Activated naive CD4-positive, alpha-beta T cell treated with anti-CD3 and anti-CD28 coated beads for 36 hours (primary cell): ENCODE results near the gene VPS13D. TPM values are rescaled to one million over a fixed set of nuclear protein-coding genes. Genes with fewer than 3 reads are reported as not detected.
A peak's percentile ranks its signal among the peaks of the same experiment; 100 is the strongest.

Experiments
- CTCF ChIA-PET: fragments of 350-600 bp; sonication (Branson Sonifier 250); formaldehyde crosslinking; loops from one replicate; lab custom pipeline; 2021; ENCODE audit warnings: antibody characterized with exemption; lab: Charles Lee
- DNase-seq: peaks from one replicate; pipeline ENCODE4 v3.0.0-alpha.2; 2020
- H3K27ac Mint-ChIP-seq: one replicate; pipeline ENCODE4 v1.8.0; 2021; ENCODE audit warnings: mild to moderate bottlenecking, mixed read lengths
- H3K27me3 Mint-ChIP-seq: one replicate; pipeline ENCODE4 v1.8.0; 2021; ENCODE audit warnings: low read depth, mixed read lengths
- H3K36me3 Mint-ChIP-seq: one replicate; pipeline ENCODE4 v1.8.0; 2021; ENCODE audit warnings: low read depth, mixed read lengths
- H3K4me1 Mint-ChIP-seq: one replicate; pipeline ENCODE4 v1.8.0; 2021; ENCODE audit warnings: low read depth, mixed read lengths
- H3K4me3 Mint-ChIP-seq: one replicate; pipeline ENCODE4 v1.8.0; 2021; ENCODE audit warnings: mild to moderate bottlenecking, moderate library complexity, mixed read lengths
- H3K9me3 Mint-ChIP-seq: one replicate; pipeline ENCODE4 v1.8.0; 2021; ENCODE audit warnings: mixed read lengths
- intact Hi-C: fragments of 100-400 bp; cut with micrococcal nuclease; formaldehyde crosslinking; loops from one replicate; pipeline ENCODE4 v1.15.1; 2023
- total RNA-seq, 2 experiments: library from RNA; stranded (reverse); gene quantifications; one replicate each; pipeline ENCODE4 v1.2.3, GENCODE V29; 2021

VPS13D gene, protein sequence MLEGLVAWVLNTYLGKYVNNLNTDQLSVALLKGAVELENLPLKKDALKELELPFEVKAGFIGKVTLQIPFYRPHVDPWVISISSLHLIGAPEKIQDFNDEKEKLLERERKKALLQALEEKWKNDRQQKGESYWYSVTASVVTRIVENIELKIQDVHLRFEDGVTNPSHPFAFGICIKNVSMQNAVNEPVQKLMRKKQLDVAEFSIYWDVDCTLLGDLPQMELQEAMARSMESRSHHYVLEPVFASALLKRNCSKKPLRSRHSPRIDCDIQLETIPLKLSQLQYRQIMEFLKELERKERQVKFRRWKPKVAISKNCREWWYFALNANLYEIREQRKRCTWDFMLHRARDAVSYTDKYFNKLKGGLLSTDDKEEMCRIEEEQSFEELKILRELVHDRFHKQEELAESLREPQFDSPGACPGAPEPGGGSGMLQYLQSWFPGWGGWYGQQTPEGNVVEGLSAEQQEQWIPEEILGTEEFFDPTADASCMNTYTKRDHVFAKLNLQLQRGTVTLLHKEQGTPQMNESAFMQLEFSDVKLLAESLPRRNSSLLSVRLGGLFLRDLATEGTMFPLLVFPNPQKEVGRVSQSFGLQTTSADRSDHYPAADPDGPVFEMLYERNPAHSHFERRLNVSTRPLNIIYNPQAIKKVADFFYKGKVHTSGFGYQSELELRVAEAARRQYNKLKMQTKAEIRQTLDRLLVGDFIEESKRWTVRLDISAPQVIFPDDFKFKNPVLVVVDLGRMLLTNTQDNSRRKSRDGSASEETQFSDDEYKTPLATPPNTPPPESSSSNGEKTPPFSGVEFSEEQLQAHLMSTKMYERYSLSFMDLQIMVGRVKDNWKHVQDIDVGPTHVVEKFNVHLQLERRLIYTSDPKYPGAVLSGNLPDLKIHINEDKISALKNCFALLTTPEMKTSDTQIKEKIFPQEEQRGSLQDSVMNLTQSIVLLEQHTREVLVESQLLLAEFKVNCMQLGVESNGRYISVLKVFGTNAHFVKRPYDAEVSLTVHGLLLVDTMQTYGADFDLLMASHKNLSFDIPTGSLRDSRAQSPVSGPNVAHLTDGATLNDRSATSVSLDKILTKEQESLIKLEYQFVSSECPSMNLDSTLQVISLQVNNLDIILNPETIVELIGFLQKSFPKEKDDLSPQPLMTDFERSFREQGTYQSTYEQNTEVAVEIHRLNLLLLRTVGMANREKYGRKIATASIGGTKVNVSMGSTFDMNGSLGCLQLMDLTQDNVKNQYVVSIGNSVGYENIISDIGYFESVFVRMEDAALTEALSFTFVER (N-terminal part only)
- total RNA-seq: 10 to 100 TPM; 20.0 to 23.3 TPM

DNA sequence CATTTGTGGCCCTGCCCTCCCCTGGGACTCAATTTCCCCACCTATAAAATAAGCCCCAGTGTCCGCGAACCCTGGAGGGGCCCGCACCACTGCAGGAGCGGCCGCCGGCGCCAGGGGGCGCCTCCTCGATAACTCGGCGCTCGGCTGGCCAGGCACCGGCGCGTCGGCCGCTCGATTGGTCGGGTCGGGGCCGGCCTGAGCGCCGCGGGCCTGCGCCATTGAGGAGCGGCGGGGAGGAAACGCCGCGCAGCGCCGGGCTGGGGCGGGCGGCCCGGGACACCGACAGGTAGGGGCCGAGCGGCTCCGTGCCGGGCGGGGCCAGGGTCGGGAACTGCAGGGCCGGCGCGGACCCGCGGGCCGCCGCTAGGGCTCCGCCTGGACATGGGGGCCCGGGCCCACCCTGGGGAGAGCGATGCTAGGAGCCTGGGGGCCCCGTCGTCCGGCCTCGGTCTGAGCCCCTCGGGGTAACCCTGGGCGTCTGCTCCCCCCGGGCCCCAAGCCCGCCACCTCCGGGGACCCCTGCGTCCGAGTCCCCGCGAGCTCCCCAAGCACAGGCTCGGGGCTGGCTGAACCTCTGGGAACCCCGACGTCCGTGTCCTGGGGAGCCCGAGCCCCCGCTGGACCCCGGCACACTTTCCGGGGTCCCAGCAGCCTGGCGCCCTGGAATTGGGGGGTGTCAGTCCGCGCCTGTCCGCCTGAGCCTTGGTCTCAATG lies at the start of gene VPS13D:
TSS of gene VPS13D (plus strand) at position 196 of the 714 bp plus-strand sequence. CDS start 4,237 bp downstream, outside the sequence.
- no peaks in the 10 kb centered on the region for H3K27me3 Mint-ChIP-seq
- H3K27ac Mint-ChIP-seq: no peak within 1 kb of the TSS
- no peaks in the 10 kb centered on the region for H3K36me3 Mint-ChIP-seq
- H3K4me1 Mint-ChIP-seq: peaks cover 21% of the 10 kb centered on the region
- intact Hi-C loops: loop anchor here (1.0 to 2.0 kb wide), 2 partner anchors 21 to 428 kb away; no protein-coding TSS in a partner anchor
- CTCF ChIA-PET: interaction anchor here (0.5 to 2.6 kb wide), 5 partner anchors 19 to 509 kb away, joined by 3 to 16 read pairs (median 3); no protein-coding TSS in a partner anchor
- peak within 1 kb of the TSS; percentile 80 for H3K4me3 Mint-ChIP-seq
- peak; percentile 86 for DNase-seq
- H3K9me3 Mint-ChIP-seq: no peaks in the 10 kb centered on the region

DNA sequence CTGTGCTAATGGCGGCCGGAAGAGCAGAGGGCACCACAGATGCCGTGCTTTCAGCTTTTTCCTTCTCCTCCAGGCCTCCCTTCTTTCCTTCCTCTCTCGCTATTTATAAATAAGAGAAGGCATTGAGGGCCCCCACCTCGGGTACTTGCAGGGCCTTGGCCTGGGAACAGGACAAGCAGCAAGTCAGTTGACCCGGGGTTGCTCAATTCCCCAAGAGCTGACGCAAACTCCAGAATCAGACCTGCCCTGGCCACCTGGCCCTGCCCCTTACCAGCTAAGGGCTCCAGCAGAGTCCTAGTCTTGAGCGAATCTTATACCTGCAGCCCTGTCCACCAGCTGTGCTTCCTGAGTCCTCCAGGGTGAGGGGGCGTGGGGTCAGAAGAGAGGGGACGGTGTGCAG lies 49.5 kb upstream of the VPS13D start:
- Mint-ChIP-seq H3K27ac (no peak overlapping the region), H3K9me3 (no peaks in the 10 kb centered on the region), H3K27me3 (no peaks in the 10 kb centered on the region), H3K36me3 (peaks cover 25% of the 10 kb centered on the region), H3K4me1 (peaks cover 69% of the 10 kb centered on the region), H3K4me3 (no peak overlapping the region)
- intact Hi-C loops: no loop called here
- DNase-seq: no peak
- CTCF ChIA-PET: interaction anchor here (1.2 kb wide), 1 partner anchor 56 kb away, joined by 5 read pairs; no protein-coding TSS in a partner anchor

GRCh38 chr1:12180903-12181302 lies 48.9 kb upstream of the VPS13D start:
- intact Hi-C loops: no loop called here
- Mint-ChIP-seq H3K9me3 (no peaks in the 10 kb centered on the region), H3K27me3 (no peaks in the 10 kb centered on the region), H3K36me3 (peaks cover 21% of the 10 kb centered on the region), H3K4me1 (peaks cover 64% of the 10 kb centered on the region), H3K4me3 (no peak overlapping the region), H3K27ac (no peak overlapping the region)
- CTCF ChIA-PET: interaction anchor here (1.2 kb wide), 1 partner anchor 57 kb away, joined by 5 read pairs; no protein-coding TSS in a partner anchor
- DNase-seq: no peak

- peaks cover 60% of the 10 kb centered on the region for H3K4me1 Mint-ChIP-seq
- H3K36me3 Mint-ChIP-seq: peaks cover 18% of the 10 kb centered on the region
- H3K27ac Mint-ChIP-seq: no peak overlapping the region
- DNase-seq: no peak
- CTCF ChIA-PET: interaction anchor here (1.5 to 3.5 kb wide), 3 partner anchors 28 to 59 kb away, joined by 4 to 17 read pairs (median 8); no protein-coding TSS in a partner anchor
- no peaks in the 10 kb centered on the region for H3K9me3 Mint-ChIP-seq
- intact Hi-C loops: no loop called here
- H3K27me3 Mint-ChIP-seq: no peaks in the 10 kb centered on the region
- H3K4me3 Mint-ChIP-seq: no peak overlapping the region
These were observed 48.3 kb upstream of the VPS13D start for GRCh38 chr1:12181568-12181967.

DNA sequence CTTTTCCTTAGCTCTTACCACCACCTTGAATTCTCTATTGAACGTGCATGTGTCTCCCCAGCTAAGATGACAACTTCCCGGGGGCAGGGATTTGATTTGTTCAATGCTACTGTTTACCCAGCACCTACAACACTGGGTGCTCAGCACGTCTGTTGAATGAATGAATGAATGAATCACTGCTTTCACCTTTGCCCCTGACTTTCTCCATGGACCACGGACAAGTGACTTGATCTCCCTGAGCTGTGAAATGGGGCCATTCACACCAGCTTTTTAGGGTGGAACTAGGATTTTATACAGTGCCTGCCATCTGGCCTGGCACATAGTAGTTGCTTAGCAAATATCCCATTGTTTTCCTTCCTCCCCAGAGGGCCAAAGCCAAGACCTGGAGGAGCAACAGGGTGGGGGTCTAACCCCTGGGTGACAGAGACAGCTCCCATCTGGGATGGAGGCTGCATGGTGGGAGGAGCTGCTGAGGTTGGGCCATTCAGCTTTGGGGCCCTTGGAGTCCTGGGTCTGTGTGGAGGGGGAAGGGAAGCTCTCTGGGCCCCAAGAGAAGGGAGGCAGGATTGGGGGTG lies 47.3 kb upstream of the VPS13D start:
- no peaks in the 10 kb centered on the region for H3K27me3 Mint-ChIP-seq
- H3K9me3 Mint-ChIP-seq: no peaks in the 10 kb centered on the region
- DNase-seq: no peak
- intact Hi-C loops: no loop called here
- H3K36me3 Mint-ChIP-seq: peaks cover 17% of the 10 kb centered on the region
- CTCF ChIA-PET: interaction anchor here (0.9 to 3.5 kb wide), 7 partner anchors 9 to 60 kb away, joined by 3 to 17 read pairs (median 5); no protein-coding TSS in a partner anchor
- no peak overlapping the region for H3K4me3 Mint-ChIP-seq
- peaks cover 57% of the 10 kb centered on the region for H3K4me1 Mint-ChIP-seq
- no peak overlapping the region for H3K27ac Mint-ChIP-seq

GRCh38 chr1:12183095-12183794 lies 46.6 kb upstream of the VPS13D start:
- CTCF ChIA-PET: interaction anchor here (0.7 to 3.5 kb wide), 8 partner anchors 10 to 60 kb away, joined by 3 to 17 read pairs (median 4); no protein-coding TSS in a partner anchor
- DNase-seq: no peak
- Mint-ChIP-seq H3K4me3 (no peak overlapping the region), H3K4me1 (peaks cover 53% of the 10 kb centered on the region), H3K27ac (no peak overlapping the region), H3K9me3 (no peaks in the 10 kb centered on the region), H3K36me3 (peaks cover 17% of the 10 kb centered on the region), H3K27me3 (no peaks in the 10 kb centered on the region)
- intact Hi-C loops: no loop called here

DNA sequence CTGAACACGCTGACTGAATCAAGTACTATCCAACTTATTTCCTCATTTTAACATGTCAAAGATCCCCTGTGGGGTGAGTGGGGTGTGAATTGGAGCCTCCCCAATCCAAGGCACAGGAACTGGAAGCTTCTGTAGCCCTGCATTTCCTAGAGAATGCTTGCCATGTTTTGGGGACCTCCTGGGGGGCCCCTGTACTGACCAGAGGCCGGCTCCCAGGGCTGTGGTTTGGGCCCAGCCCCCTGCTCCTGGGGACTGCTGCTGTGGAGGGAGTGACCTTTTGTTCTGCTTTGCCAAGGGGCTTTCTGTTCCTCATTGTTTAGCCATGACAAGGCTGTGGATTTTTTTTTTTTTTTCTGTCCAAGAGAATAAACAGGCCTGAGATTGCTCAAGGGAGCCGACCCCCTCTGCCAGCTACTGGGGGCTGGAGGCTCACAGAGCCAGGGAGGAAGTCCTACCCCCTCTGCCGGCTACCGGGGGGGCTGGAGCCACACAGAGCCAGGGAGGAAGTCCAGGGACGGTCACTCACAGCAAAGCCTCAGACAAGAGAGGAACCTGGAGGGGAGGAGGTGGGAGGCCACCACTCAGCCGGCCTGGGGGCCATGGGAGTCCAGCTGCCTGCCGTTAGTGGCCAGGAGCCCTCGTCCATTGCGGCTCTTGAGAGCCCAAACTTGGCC lies 45.7 kb upstream of the VPS13D start:
- H3K27me3 Mint-ChIP-seq: no peaks in the 10 kb centered on the region
- no peak for DNase-seq
- no peaks in the 10 kb centered on the region for H3K9me3 Mint-ChIP-seq
- H3K4me1 Mint-ChIP-seq: peaks cover 44% of the 10 kb centered on the region
- no peak overlapping the region for H3K27ac Mint-ChIP-seq
- CTCF ChIA-PET: interaction anchor here (1.0 to 3.5 kb wide), 4 partner anchors 15 to 66 kb away, joined by 3 to 17 read pairs (median 4); no protein-coding TSS in a partner anchor
- intact Hi-C loops: no loop called here
- H3K36me3 Mint-ChIP-seq: peaks cover 15% of the 10 kb centered on the region
- no peak overlapping the region for H3K4me3 Mint-ChIP-seq

- Mint-ChIP-seq H3K27ac (no peak overlapping the region), H3K36me3 (peaks cover 17% of the 10 kb centered on the region), H3K27me3 (no peaks in the 10 kb centered on the region), H3K9me3 (no peaks in the 10 kb centered on the region), H3K4me1 (peaks cover 39% of the 10 kb centered on the region), H3K4me3 (no peak overlapping the region)
- CTCF ChIA-PET: interaction anchor here (1.0 to 3.5 kb wide), 3 partner anchors 60 to 67 kb away, joined by 3 to 17 read pairs (median 12); no protein-coding TSS in a partner anchor
- no peak for DNase-seq
- intact Hi-C loops: no loop called here
These were observed 44.6 kb upstream of the VPS13D start for GRCh38 chr1:12185036-12185917.

DNA sequence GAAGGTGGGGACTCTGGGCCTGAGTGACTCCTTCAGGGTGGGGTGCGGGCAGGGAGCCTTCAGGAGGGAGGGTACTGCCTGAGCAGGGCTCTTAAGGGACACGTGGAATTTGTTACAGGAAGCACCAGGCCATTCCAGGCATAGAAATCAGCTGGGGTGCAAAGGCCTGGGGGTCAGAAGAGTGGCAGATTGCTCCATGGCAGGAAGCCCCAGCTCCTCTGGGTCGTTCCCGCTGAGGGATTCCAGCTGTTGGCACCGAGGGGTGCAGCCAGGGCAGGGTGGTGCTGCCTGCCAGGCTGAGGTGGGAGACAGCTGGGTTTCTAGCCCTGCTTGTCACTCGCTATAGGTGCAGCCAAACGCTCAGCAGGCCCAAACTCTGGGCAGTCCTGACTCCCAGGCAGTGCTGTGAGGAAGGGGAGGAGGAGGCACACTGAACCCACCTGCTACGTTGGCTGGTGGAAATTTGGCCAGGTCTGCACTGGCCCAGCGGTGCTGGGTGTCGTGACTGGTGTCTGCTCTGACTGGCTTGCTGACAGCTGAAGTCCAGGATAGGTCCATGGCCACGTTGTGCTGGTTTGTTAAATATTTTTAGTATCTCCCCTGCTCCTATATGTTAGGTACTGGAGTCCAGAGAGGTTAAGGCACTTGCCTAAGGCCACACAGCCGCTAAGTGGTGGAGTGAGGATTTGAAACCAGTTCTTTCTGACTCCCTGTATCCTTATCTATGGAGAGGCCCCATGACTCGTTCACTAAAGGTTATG lies 43.7 kb upstream of the VPS13D start:
- Mint-ChIP-seq H3K27ac (no peak overlapping the region), H3K27me3 (no peaks in the 10 kb centered on the region), H3K4me3 (no peak overlapping the region), H3K4me1 (peaks cover 35% of the 10 kb centered on the region), H3K36me3 (peaks cover 18% of the 10 kb centered on the region), H3K9me3 (no peaks in the 10 kb centered on the region)
- CTCF ChIA-PET: interaction anchor here (2.8 kb wide), 1 partner anchor 61 kb away, joined by 12 read pairs; no protein-coding TSS in a partner anchor
- DNase-seq: no peak
- intact Hi-C loops: no loop called here
